NCI-H526 treated with DMSO at 0.1 percent for 48 hours (cell line): ENCODE data around the gene TNK2.
A peak's percentile ranks its signal among the peaks of the same experiment; 100 is the strongest.
"Not testable (repeated sequence)": the region's sequence is repeated elsewhere in the genome, so short reads cannot be mapped to it uniquely, and the experiment has no call there.

Experiments
- DNase-seq: peaks from one replicate; lab custom pipeline; 2025; lab: John Stamatoyannopoulos, UW

Gene TNK2

DNA sequence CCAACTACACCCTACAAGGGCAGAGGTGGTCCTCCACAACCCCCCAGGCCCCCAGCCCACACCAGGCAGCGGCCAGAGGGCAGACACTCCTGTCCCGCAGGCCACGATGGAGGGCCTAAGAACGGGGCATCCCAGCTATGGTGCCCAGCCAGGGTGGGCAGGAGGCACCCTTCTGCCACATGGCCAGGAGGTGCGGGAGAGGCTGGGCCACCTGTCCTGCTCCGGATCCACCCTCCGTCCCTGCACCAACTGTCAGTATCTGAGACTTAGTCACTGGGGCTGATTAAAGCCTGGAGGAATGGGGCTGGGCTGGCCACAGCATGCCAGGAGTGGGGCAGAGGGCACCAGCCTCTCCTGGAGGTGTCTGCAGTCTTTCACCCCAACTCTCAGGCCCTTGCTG lies 37.9 kb downstream of the TNK2 start:
- no peak for DNase-seq

DNA sequence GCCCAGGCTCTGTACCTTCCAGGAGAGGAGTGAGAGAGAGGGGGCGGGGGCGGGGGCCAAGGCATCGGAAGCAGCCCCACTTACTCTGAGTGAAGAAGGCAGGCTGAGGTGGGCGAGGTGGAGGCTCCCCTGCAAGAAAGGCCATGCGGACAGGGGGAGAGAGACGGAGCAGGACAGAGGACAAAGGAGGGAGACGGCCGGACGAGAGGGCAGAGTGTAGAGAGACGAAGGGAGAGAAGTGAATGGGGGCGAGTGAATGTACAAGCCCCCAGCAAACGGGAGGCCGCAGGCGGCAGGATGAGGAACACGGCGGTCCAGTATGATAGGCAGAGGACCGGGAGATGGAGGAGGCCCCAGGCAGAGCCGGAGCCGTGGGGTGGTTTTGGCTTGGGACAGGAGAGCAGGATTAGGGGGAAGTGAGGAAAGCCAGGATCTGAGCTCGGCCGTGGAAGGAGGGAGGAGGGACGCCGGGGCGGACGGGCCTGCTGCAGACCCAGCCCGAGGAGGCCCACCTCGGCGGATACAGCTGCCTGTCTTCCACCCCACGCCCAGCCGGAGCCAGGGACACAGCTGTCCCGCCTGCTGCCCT lies 38.8 kb downstream of the TNK2 start:
- no peak for DNase-seq

DNA sequence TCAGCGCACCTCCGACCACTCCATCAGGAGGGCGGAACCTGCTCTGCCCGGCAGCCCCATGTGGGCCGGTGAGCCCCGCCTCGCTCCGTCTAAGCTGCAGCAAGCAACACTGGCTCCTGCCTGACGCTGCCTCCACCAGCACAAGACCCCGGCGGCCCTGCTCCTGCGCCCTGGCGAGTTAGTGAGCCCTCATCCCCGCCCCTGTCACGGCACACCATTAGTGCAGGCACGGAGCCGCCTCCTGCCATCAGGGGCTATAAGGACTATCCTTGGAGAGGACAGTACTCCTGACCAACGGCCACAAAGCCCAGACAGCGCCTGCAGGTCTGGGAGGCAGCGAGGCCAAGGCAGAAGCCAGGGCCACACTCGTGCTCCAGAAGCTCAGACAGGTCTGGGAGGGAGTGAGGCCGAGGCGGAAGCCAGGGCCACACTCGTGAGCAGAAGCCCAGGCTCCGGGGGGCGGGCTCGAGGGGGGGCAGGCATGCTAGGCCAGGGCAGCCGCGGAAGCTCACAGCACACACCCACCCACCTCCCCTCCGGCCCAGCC lies 39.4 kb downstream of the TNK2 start:
- no peak for DNase-seq

DNA sequence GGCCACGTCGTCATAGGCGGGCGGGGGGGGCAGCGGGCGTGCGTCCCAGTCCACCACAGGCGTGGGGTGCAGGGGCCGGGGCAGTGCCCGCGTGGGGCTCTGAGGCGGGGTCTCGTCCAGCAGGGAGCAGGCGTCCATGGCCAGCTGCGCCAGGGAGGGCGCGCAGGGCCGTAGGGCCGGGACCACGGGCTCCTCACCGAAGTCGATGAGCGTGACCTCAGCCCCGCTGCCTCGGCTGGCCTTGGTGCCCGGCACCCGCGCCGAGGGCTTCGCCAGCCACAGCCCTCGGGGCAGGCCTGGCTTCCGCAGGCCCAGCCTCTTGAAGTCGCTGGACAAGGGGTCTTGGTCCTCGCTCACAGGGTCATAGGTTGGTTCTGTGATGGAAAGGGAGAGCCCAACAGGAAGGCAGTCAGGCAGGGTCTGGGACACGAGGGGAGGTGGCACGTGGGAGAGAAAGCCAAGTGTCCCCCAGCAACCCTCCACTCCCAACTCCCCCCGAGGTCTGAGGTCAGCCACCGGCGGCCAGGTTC lies 40.0 kb downstream of the TNK2 start:
- DNase-seq = no peak

DNA sequence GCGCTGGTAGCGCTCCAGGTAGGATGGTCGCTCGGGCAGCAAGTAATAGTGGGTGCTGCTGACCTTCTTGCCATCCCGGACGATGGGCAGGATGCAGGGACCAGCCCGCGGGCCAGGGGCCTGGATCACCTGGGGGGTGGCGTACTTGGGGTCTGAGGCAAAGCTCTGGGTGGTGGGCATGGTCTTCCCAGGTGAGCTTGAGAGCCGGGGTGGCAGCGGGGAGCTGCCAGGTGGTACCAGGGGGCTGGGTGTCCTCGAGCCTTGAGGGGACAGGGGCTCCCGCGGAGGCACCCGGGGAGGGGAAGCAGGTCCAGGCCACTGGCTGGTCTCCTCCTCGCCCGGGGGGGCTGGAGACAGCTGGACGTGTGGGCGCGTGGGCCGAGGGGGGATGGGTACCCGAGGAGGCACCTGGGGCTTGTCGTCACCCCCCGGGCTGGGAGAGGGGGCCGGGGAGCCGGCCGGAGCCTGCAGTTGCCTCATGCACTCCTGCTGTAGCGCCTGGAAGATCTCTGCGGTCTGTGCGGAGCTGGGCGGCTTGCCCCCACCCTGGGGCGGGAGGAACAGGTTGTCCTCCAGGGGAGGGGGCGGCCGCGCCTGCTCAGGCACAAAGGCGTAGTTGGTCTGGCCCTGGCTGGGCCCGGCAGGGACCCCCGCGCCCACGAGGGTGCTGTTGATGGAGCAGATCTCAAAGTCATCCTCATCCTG lies 40.6 kb downstream of the TNK2 start:
- DNase-seq = no peak

DNA sequence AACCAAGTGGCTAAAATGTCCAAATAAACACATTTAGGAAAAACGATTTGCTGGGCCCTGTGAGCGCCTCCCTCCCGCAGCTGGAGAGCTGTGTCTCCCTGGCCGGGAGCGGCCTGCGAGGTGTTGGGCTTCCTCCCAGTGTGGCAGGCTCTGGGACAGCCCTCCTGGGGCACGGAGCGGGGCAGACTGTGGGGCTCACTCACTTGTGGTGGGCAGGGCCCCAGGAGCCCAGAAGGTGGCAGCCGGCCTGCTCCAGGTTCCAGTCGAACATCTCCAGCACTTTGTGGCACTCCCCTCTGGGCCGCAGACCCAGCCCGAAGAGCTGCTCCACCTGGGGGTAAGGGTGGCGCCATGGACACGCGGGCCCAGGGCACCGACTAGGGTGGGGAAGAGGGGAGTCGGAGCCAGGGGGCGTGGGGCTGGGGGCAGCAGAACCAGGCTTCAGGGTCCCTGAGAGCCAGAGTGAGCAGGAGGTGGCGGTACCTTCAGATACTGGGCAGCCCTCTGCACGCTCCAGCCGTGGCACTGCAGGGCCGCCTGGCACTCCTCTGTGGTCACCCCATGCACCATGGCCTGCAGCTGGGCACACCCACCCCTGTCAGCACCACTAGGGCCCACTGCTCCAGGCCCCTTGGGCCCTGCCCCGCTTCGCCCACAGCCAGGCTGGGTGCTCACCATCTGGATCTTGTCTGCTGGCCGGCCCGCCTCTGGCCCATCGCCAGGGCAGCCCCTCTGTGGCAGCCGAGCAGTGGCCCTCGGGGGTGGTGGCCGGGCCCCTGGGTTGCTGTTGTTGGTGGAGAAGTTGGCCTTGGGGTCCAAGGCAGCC lies 41.5 kb downstream of the TNK2 start:
- no peak for DNase-seq

DNA sequence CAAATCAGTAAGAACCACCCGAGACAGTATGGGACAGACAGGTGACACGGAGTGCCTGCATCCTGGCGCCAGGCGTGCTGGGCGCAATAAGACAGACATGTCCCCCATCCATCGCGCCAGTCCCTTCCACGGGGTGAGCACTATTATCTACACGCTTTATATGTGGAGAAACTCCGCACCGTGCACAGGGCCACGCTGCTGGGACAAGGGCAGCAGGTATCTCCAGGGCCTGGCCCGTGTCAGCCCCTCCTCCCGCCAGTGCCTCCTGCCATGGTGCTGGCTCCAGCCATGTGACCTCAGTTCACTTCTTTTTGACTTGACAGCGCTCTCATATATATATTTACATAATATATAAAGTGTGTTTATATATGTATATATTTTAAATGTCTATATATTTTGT lies 42.6 kb downstream of the TNK2 start:
- no peak for DNase-seq

DNA sequence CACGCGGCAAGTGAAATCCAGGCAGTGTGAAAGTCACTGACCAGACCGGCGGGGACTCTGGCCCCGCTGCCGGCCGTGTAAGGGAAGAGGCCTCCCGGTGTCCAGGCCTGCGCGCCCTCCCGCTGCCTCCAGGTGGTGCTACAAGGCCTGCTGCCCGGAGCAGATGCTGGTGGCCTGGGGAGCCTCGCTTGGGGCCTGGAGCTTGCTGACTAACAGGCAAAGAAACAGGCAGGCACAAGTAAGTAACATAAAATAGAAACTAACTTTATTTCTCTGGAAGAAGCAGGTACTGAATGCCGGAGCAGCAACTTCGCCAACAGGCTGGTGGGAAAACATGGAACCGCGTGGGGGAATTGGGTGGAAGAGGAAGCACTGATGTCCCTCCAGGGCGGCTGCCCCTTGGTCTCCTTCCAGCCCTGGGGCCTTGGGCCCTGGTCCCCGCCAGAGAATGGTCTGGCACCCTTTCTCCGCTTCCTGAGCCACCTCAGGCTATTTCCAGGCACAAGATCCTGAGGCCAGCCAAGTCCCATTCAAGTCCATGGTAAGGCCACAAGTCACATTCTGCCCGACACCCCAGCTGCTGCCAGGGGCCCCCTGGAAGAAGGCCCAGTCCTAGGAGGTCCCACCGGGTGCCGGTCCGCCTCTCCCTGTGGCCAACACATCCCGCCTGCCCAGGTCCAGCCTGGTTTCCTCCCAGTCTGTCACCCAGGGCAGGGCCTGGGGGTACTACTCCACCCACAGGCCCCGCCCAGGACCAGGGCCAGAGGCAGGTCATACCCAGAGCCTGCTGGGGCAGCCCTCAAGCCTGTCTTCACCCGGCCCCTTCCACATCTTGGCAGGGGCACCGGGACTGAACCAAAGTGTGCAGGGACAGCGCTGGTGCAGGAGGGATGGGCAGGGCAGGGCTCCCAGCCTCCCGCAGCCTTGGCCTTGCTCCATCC lies 45.0 kb downstream of the TNK2 start:
- peak; percentile 40 for DNase-seq

DNA sequence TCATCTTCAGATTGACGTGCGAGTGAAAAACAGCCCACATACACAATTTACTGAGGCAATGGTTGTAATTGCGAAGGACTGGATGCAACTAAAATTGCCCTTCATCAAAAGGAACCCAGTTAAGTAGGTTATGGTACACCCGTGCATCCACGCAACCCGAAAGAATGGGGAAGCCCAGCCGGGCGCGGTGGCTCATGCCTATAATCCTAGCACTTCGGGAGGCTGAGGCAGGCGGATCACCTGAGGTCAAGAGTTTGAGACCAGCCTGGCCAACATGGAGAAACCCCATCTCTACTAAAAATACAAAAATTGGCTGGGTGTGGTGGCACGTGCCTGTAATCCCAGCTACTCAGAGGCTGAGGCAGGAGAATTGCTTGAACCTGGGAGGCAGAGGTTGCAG lies 46.0 kb downstream of the TNK2 start:
- DNase-seq = not testable (repeated sequence)

DNA sequence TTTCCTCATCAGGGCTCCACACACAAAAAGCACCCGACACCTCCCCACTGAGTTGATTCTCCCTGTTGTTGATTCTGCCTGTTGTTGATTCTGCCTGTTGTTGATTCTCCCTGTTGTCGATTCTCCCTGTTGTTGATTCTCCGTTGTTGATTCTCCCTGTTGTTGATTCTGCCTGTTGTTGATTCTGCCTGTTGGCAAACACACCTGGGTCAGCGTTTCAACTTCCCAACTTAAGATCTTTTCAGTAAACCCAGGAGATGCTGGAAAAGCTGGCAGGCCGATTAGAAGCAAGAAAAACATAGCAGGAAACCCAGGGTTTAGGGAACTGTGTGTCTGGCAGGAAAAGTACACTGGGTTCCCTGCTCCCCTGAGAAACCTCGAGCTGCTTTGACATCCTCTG lies 47.9 kb downstream of the TNK2 start:
- no peak for DNase-seq

DNA sequence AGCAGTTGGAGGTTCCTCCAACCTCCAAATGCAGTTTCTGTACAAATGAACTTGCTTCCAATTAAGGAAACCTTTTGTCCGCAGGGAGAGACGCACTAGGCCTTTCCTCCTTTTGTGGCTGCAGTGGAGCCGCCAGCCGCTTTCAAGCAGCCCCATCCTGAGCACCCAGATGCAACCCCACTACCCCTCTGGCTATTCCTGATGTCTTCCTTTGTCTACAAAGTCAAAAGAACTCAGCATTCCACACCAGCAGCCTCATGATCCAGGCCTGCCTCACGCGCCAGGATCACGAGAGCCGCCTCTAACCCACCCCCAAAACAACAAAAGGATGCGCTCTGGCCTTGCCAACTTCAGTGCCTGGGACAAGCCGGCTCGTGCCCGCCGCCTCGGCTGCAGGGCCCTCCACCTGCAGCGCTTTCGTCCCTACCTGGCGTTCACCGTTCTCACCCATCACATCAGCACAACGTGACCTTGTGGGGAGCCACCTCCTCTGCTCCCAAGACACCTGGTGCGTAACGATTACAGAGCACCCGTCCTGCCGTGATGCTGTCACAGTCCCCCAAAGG lies 48.4 kb downstream of the TNK2 start:
- no peak for DNase-seq

DNA sequence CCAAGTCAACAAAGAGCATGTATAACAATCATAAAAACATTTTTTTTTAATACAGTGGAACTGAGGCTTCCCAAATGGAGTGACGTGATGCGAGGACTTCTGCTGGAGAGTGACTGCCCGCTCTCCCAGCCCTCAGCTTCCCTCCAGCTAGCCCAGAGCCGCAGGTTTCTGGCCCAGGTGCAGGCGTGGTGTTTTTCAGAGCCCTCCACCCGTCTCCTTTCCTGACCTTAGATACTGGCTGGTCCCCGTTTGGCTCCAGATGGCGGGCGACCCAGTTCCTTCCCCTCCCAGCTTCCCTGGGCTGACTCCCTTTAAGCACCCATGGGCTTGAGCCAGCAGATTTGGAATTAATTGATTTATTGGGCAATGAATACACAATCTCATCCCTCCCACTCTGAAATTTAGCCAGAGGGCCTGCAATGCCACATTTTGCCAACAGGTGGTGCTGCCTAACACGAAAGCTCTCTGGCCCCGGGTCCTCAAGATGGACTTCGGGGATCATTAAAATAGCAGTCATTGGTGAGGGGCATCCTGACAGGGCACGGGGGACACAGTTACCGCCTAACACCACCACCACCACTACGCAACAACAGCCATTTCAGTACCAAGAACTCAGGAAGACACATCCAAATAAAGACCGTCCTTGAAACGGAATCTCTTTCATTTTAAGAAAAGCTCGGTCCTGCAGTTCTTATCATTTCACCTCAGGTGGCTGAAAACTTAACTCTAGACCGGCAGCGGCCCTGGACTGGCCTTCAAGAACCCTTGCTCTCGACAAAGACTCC lies 49.1 kb downstream of the TNK2 start:
- peak; percentile 33 for DNase-seq

DNA sequence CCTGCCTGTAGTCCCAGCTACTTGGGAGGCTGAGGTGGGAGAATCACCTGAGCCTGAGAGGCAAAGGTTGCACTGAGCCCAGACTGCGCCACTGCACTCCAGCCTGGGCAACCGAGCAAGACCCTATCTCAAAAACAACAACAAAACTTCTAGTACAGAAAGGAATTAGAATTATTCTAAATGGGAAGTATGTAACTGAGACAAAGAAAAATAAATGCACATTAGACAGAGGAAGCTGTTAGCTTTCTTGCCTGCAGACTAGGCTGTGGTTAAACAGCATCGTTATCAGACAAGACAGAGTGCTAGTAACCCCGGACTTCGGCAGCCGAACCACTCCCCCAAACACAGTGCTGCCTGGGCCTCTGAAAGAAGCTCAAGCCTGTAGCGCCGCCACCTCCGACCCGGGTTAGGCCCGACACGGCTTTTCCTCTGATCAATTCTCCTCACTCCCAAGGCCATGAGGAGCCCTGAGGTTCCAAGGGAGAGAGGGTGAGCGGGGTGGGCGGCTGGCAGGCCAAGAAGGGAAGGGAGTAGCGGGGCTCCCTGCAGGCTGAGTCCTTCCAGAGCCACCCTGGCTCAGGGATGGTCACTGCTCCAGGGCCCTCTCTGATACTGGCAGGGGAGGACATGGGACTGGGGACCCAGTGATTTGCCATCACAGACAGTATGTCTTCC lies 51.8 kb downstream of the TNK2 start:
- no peak for DNase-seq

DNA sequence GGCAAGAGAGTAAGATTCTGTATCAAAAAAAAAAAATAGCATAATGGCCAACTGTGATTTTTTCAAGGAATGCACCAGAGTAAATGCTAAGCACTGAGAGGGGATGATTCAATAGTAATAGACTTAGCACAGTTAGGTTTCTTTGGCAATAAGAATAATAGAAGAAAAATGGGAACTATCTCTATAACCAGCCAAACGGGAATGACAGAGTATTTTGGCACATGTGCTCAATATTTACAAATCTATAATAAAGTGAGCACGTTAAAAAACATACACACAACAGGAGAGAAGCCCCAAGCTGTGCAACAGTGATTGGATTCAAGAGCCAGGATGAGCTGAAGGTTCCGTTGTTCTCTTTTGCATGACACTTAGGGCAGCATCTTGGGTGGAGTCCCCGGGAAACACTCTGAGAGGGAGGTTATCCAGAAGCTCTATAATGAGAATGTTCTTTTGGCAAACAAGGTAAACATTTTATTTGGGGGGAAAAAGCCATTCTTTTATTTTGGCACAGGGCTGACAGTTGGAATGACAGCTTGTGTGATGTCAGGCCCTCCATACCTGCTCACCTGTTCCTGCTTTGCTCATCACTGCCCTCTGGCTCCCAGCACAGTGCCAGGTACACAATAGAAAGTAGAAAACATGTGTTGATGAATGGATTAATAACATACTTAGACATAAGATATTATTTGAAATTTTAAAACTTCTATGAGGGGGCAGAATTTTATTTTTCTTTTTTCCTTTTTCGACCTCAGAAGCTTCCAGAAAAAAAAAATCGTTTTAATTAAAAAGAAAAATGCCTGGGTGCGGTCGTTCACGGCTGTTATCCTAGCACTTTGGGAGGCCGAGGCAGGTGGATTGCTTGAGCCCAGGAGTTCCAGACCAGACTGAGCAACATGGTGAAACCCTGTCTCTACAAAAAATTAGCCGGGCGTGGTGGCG lies 52.6 kb downstream of the TNK2 start:
- DNase-seq = no peak

DNA sequence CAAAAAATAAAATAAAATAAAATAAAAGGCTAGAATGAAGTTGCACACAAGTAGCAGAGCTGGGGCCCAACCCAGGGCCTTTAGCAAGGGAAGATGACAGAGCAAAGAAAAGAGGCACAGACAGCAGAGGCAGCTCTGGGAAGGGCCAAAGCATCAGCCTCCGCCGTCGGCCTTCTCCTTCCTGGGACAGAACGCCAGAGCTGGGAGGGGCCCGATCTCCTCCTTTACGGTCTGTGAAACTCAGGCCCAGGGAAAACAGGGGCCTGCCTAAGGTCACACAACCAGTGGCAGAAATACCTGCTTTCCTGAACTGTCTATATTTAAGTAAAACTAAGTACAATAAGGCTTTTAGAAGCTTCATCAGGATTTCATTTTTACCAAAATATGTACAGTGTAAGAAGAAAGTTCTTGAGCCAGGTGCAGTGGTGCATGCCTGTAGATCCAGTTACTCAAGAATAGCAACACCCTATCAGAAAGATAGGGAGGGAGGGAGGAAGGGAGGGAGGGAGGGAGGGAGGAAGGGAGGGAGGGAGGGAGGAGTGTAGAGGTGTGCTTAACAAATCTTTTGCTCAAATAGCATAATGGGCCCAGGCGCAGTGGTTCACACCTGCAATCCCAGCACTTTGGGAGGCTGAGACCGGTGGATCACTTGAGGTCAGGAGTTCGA lies 53.6 kb downstream of the TNK2 start:
- DNase-seq = no peak

DNA sequence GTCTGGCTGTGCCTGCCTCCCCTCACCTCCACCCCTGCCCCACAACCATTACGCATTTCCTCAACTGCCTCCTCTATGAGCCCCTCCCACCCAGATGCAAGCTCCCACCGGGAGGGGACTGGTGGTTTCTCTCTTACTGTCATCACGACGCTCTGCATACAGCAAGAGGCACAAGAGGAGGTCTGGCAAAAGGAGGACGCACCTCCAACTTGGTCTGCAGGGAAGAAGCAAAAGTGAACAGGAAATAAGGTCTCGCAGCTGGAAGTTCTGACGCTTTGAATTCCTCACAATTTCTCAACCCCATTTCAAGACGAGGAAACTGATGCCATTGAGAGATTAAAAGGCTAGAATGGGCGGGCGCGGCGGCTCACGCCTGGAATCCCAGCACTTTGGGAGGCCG lies 54.4 kb downstream of the TNK2 start:
- no peak for DNase-seq

DNA sequence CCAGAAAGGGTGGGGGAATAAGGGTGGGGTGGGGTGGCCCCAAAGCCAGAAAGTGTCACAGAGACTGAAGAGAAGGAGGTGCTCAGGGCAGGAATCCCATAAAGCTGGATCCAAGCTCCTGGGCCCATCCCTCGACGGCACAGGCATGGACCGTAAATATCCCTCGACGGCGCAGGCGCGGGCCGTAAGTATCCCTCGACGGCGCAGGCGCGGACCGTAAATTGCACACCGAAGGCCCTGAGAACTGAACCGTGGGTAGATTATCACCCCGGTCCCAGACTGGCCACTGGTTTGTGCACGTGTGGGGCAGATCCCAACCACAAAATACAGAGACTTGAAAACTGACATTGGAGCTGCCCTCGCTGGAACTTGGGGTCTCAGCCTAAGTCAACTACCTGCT lies 55.3 kb downstream of the TNK2 start:
- DNase-seq = no peak
